Bronchial epithelial cell (primary cell): ENCODE data around the gene PMEL. TPM values are rescaled to one million over a fixed set of nuclear protein-coding genes. Genes with fewer than 3 reads are reported as not detected.
A peak's percentile ranks its signal among the peaks of the same experiment; 100 is the strongest.

Experiments used
- DNase-seq: peaks from one replicate; pipeline ENCODE4 v3.0.0-alpha.2; 2010; ENCODE audit warnings: low read depth
- FAIRE-seq: peaks from 2 replicates; lab custom pipeline; 2011; peaks lifted over from hg19 to GRCh38; lab: Jason Lieb, UNC
- H3K27me3 ChIP-seq: 2 replicates; pipeline ENCODE4 v1.5.1; 2011; ENCODE audit warnings: low read length; ENCODE audit not compliant: control insufficient read depth, insufficient read depth
- H3K36me3 ChIP-seq: 2 replicates; pipeline ENCODE4 v1.5.1; 2011; ENCODE audit warnings: low read length; ENCODE audit not compliant: control insufficient read depth, insufficient read depth
- H3K4me3 ChIP-seq: 2 replicates; pipeline ENCODE4 v1.5.1; 2011; ENCODE audit warnings: mild to moderate bottlenecking, low read depth, low read length, control low read depth
- total RNA-seq: library from RNA; depleted of rRNA; stranded (reverse); fragments of >200 nt; gene quantifications from 2 replicates; pipeline ENCODE4 v1.2.1, GENCODE V29; 2014
- TF ChIP-seq, protein P1 (sequence below): IDR thresholded peaks from 2 replicates; pipeline ENCODE4 v1.5.1; 2011; ENCODE audit warnings: mild to moderate bottlenecking, moderate library complexity, low read length, control low read depth, inconsistent platforms; ENCODE audit not compliant: insufficient read depth, severe bottlenecking

The PMEL gene
- total RNA-seq, 1 donor from 2014 or later: 2.6 TPM

DNA sequence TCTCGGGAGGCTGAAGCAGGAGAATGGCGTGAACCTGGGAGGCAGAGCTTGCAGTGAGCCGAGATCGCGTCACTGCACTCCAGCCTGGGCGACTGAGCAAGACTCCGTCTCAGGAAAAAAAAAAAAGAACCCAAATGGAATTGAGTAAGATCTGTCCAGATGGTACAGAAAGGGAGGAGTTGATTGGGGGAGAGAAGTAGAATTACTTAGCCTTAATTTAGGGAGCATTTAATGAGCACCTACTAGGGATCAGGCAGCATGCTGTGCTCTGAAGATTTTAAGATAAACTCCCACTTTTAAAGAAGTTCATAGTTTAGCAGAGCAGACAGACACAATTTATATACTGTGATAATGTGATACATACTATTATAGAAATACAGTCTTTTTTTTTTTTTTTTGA, 12.6 kb upstream of the PMEL start:
- FAIRE-seq: no peak
- TF ChIP-seq, protein P1, sequence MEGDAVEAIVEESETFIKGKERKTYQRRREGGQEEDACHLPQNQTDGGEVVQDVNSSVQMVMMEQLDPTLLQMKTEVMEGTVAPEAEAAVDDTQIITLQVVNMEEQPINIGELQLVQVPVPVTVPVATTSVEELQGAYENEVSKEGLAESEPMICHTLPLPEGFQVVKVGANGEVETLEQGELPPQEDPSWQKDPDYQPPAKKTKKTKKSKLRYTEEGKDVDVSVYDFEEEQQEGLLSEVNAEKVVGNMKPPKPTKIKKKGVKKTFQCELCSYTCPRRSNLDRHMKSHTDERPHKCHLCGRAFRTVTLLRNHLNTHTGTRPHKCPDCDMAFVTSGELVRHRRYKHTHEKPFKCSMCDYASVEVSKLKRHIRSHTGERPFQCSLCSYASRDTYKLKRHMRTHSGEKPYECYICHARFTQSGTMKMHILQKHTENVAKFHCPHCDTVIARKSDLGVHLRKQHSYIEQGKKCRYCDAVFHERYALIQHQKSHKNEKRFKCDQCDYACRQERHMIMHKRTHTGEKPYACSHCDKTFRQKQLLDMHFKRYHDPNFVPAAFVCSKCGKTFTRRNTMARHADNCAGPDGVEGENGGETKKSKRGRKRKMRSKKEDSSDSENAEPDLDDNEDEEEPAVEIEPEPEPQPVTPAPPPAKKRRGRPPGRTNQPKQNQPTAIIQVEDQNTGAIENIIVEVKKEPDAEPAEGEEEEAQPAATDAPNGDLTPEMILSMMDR: no peak
- H3K4me3 ChIP-seq: no peak overlapping the region
- no peaks in the 10 kb centered on the region for H3K27me3 ChIP-seq
- DNase-seq: no peak
- H3K36me3 ChIP-seq: no peaks in the 10 kb centered on the region

DNA sequence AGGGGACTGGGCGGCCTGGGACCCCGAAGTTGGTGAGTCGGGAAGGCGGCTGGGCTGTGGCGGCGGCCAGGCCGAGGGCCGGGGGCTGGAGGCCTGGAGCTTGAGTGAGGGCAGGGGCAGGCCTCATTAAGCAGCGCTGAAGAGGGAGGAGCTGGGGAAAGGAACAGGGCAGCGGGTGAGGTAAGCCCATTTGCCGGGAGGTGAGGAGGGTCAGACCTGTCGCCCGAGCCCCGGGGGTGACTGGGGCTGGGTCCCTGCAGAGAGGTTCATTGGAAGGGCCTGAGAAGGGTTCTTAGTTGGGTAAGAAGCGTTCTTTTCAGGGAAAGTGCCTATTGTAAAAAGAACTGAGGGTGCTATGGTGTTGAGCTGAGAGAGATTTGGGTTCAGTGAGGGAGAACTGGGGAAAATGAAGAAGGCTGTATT, 8.5 kb upstream of the PMEL start:
- Histone ChIP-seq H3K4me3 (peak overlapping the region; percentile 98), H3K27me3 (no peaks in the 10 kb centered on the region), H3K36me3 (no peaks in the 10 kb centered on the region)
- TF ChIP-seq, protein P1: no peak
- DNase-seq (peak; percentile 43), FAIRE-seq (no peak)

DNA sequence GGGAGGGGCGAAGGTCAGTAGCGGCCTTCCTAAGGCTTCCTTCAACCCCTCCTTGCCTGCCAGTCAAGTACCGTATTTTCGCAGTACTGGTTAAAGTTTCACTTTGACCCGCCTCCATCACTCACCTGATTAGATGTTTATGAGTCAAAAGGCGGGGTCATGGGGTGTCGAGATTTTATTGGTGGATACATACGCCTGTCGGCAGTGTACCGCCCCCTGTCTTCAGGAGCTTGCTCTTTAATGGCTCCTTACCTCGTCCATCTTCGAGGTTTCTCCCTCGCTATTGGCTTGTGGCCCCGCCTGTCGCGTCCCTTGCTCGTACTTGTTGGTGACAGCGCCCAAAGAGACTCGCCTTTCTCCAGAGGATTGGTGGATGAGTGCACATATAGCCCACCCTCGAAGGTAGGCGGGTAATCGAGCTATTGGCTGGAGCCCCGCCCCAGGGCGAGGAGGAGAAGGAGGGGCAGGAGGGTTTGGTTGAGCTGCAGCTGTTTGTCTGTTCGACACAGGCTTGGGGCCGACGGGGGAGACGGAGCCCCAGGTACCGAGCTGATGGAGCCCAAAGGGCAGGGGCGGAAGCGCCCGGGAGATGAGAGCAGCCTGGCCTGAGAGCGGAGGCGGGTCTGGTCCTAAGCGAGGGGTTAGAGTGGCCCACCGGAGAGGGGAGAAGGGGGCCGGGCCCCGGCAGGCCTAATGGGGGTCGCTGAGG, 7.9 kb upstream of the PMEL start, which contains the start of gene RAB5B:
RAB5B (plus strand) TSS at position 480 of the 709 bp plus-strand sequence. CDS start 12,883 bp downstream, outside the sequence.
- H3K36me3 ChIP-seq: no peaks in the 10 kb centered on the region
- peak within 1 kb of the TSS; percentile 98 for H3K4me3 ChIP-seq
- DNase-seq (peak; percentile 100), FAIRE-seq (peak; percentile 98)
- TF ChIP-seq, protein P1: no peak
- H3K27me3 ChIP-seq: no peaks in the 10 kb centered on the region

DNA sequence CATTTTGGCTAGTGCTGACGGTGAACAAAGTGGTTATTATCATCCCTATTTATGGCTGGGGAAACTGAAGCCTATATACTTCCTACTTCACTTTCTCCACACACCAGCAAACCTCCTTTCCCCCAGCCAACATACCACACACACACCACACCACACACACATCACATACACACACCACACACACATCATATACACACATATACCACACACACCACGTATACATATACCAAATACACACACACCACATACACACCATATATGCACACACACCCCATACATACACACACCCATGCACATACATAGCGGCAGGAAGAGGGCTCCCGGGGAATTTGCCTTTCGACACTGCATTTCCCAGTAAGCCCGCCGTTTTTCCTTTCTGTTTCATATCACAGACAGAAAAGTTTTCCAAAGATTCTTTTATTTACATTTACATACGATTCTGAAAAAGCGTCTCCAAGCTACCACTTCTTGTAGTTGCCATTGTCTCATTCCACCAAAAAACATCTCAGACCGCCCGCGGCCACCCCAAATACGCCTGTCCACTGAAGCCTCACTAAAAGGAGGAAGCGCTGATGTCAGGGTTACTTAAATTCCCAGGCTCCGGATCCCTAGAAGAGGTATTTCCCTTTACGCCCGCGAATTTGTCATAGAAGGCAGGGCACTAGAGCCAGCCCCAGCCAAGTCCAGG, 7.2 kb upstream of the PMEL start:
- peak overlapping the region; percentile 47 for H3K4me3 ChIP-seq
- no peaks in the 10 kb centered on the region for H3K27me3 ChIP-seq
- DNase-seq (no peak), FAIRE-seq (no peak)
- TF ChIP-seq, protein P1: no peak
- H3K36me3 ChIP-seq: no peaks in the 10 kb centered on the region

DNA sequence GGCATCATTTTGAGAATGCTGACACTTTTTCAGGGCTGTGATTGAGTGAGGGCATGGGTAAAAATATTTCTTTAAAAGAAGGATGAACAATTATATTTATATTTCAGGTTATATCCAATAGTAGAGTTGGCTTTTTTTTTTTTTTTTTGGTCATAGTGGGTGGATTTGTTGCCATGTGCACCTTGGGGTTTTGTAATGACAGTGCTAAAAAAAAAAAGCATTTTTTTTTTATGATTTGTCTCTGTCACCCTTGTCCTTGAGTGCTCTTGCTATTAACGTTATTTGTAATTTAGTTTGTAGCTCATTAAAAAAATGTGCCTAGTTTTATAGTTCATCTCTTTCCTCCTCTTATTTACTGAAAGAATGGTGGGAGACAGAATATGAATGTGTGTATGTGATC, 6.6 kb upstream of the PMEL start:
- DNase-seq: no peak
- no peak for FAIRE-seq
- TF ChIP-seq, protein P1: no peak
- Histone ChIP-seq H3K27me3 (no peaks in the 10 kb centered on the region), H3K4me3 (peak overlapping the region; percentile 47), H3K36me3 (no peaks in the 10 kb centered on the region)
